ENCODE data around the gene NAPB. TPM values are rescaled to one million over a fixed set of nuclear protein-coding genes. Genes with fewer than 3 reads are reported as not detected.

The NAPB gene
- total and polyA plus RNA-seq, 7 experiments from 2014 or later = 5.5 to 20.4 (median 12.5) TPM

- Mint-ChIP-seq H3K9me3 (peaks cover 0 to 3% (median 0%) of the 10 kb centered on the region in 11 donors), H3K4me1 (peaks cover 9 to 17% (median 13%) of the 10 kb centered on the region in 7 donors), H3K27me3 (peaks cover 0 to 9% (median 5%) of the 10 kb centered on the region in 5 donors), H3K4me3 (peak overlapping the region in 1 of 10 donors; percentile 11), H3K27ac (no peak overlapping the region), H3K36me3 (no peaks in the 10 kb centered on the region)
- peaks cover 0 to 22% of the 10 kb centered on the region in 2 donors for H3K4me1 ChIP-seq (ENCODE audit: control insufficient read depth in 2 of 2, insufficient read depth in 2 of 2, low read length in 2 of 2)
- H3K27me3 ChIP-seq (ENCODE audit: control insufficient read depth in 2 of 2, insufficient read depth in 2 of 2, low read length in 2 of 2) = no peaks in the 10 kb centered on the region
- ATAC-seq = no peak
- no peak overlapping the region for H3K27ac ChIP-seq (ENCODE audit: low read depth, low read length)
- intact Hi-C loops (cut with micrococcal nuclease) = no loop called here
- no peaks in the 10 kb centered on the region for H3K36me3 ChIP-seq (ENCODE audit: control insufficient read depth in 2 of 3, insufficient read depth in 3 of 3, low read length in 3 of 3)
- no peaks in the 10 kb centered on the region for H3K9me3 ChIP-seq (ENCODE audit: control insufficient read depth in 2 of 3, low read length in 3 of 3)
- no peak for DNase-seq
- ChIA-PET CTCF (no interaction called here), POLR2A (no interaction called here)
- no peak overlapping the region for H3K4me3 ChIP-seq (ENCODE audit: low read length)
Measured at GRCh38 chr20:23455639-23456038, 34.4 kb upstream of the NAPB start.

DNA sequence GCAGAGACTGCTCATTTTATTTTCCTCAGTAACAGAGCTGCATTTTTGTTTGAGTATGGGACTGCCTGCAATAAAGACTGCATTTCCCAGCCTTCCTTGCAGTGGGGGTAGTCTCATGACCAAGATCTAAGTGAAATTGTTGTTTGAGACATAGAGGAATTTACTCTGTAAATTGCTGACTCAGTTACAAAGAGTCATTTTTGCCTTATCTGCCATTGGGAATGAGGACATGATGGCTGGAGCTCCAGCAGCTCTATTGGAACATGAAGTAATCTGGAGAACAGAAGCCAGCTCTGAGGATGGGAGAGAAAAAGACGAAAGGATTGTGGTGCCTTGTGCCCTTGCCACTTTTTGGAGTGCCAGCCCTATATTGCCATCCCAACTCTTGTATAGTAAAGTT lies 33.5 kb upstream of the NAPB start:
- ATAC-seq = no peak
- Histone ChIP-seq H3K36me3 (ENCODE audit: control insufficient read depth in 2 of 3, insufficient read depth in 3 of 3, low read length in 3 of 3) (no peaks in the 10 kb centered on the region), H3K27me3 (ENCODE audit: control insufficient read depth in 2 of 2, insufficient read depth in 2 of 2, low read length in 2 of 2) (no peaks in the 10 kb centered on the region), H3K4me3 (ENCODE audit: low read length) (no peak overlapping the region), H3K27ac (ENCODE audit: low read depth, low read length) (no peak overlapping the region), H3K4me1 (ENCODE audit: control insufficient read depth in 2 of 2, insufficient read depth in 2 of 2, low read length in 2 of 2) (peaks cover 0 to 22% of the 10 kb centered on the region in 2 donors), H3K9me3 (ENCODE audit: control insufficient read depth in 2 of 3, low read length in 3 of 3) (no peaks in the 10 kb centered on the region)
- no peak for DNase-seq
- Mint-ChIP-seq H3K27me3 (peaks cover 0 to 9% (median 5%) of the 10 kb centered on the region in 5 donors), H3K9me3 (peaks cover 0 to 3% (median 0%) of the 10 kb centered on the region in 11 donors), H3K4me1 (peaks cover 9 to 17% (median 13%) of the 10 kb centered on the region in 7 donors), H3K27ac (no peak overlapping the region), H3K4me3 (no peak overlapping the region), H3K36me3 (no peaks in the 10 kb centered on the region)
- POLR2A ChIA-PET = no interaction called here
- CTCF ChIA-PET = no interaction called here
- intact Hi-C loops (cut with micrococcal nuclease) = no loop called here

DNA sequence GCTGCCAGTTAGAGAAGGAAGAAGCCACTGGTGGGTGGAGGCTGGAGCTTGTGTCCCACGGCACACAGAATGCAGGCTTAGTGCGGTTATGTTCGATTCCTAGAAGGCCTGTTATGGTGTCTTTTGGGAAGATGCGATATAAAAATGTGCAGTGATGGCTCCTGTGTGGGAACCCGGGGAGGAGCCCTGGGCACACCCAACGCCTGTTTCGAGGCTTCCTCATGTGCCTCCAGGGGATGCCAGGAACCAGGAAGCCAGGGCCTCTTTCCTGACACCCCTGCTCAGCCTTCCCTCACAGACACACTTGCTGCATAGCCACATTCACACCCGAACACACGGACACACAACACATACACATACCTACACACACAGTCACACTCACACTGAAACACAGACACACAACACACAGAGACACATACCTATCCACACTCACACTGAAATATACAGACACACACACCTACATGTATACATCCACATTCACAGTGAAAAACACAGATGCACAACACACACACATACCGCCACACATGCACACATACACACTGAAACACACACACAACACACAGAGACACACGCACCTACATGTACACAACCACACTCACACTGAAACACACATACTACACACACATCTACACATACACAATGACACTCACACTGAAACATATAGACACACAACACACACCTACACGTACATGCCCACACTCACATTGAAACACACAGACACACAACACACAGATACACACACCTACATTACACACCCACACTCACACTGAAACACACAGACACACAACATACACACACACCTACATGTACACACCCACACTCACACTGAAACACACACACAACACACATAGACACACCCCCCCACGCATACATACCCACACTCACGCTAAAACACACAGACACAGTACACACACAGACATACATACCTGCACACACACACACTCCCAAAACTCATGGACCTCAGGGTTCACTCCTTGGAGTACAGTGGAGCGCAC lies 32.6 kb upstream of the NAPB start:
- peaks cover 0 to 22% of the 10 kb centered on the region in 2 donors for H3K4me1 ChIP-seq (ENCODE audit: control insufficient read depth in 2 of 2, insufficient read depth in 2 of 2, low read length in 2 of 2)
- H3K36me3 Mint-ChIP-seq = no peaks in the 10 kb centered on the region

GRCh38 chr20:23452776-23453175 lies 31.5 kb upstream of the NAPB start, which contains the start of gene CST11:
Gene CST11, minus strand, starts transcription at chr20:23452876. Its CDS starts 65 bp downstream, at chr20:23452811.
- intact Hi-C loops (cut with micrococcal nuclease) = no loop called here
- ChIA-PET POLR2A (no interaction called here), CTCF (no interaction called here)
- Histone ChIP-seq H3K27ac (ENCODE audit: low read depth, low read length) (no peak within 1 kb of the TSS), H3K4me1 (ENCODE audit: control insufficient read depth in 2 of 2, insufficient read depth in 2 of 2, low read length in 2 of 2) (peaks cover 0 to 21% of the 10 kb centered on the region in 2 donors), H3K9me3 (ENCODE audit: control insufficient read depth in 2 of 3, low read length in 3 of 3) (no peaks in the 10 kb centered on the region), H3K36me3 (ENCODE audit: control insufficient read depth in 2 of 3, insufficient read depth in 3 of 3, low read length in 3 of 3) (no peaks in the 10 kb centered on the region), H3K4me3 (ENCODE audit: low read length) (no peak within 1 kb of the TSS), H3K27me3 (ENCODE audit: control insufficient read depth in 2 of 2, insufficient read depth in 2 of 2, low read length in 2 of 2) (no peaks in the 10 kb centered on the region)
- ATAC-seq (no peak), DNase-seq (no peak)
- H3K4me1 Mint-ChIP-seq = peaks cover 9 to 22% (median 15%) of the 10 kb centered on the region in 7 donors
- peaks cover 0 to 7% (median 5%) of the 10 kb centered on the region in 5 donors for H3K27me3 Mint-ChIP-seq
- peaks cover 0 to 1% (median 0%) of the 10 kb centered on the region in 11 donors for H3K9me3 Mint-ChIP-seq
- H3K4me3 Mint-ChIP-seq = no peak within 1 kb of the TSS
- H3K36me3 Mint-ChIP-seq = no peaks in the 10 kb centered on the region
- no peak within 1 kb of the TSS for H3K27ac Mint-ChIP-seq

More for the DNA sequence above, 32.6 kb upstream of the NAPB start:
- H3K4me3 Mint-ChIP-seq = no peak overlapping the region
- no peak overlapping the region for H3K27ac Mint-ChIP-seq
- intact Hi-C loops (cut with micrococcal nuclease) = no loop called here
- CTCF ChIA-PET = no interaction called here
- ATAC-seq (no peak), DNase-seq (no peak)
- POLR2A ChIA-PET = no interaction called here
- H3K9me3 Mint-ChIP-seq = peaks cover 0 to 1% (median 0%) of the 10 kb centered on the region in 11 donors
- no peaks in the 10 kb centered on the region for H3K9me3 ChIP-seq (ENCODE audit: control insufficient read depth in 2 of 3, low read length in 3 of 3)
- no peak overlapping the region for H3K4me3 ChIP-seq (ENCODE audit: low read length)
- H3K27ac ChIP-seq (ENCODE audit: low read depth, low read length) = no peak overlapping the region
- H3K27me3 Mint-ChIP-seq = peaks cover 0 to 8% (median 5%) of the 10 kb centered on the region in 5 donors
- peaks cover 9 to 22% (median 15%) of the 10 kb centered on the region in 7 donors for H3K4me1 Mint-ChIP-seq
- no peaks in the 10 kb centered on the region for H3K27me3 ChIP-seq (ENCODE audit: control insufficient read depth in 2 of 2, insufficient read depth in 2 of 2, low read length in 2 of 2)
- no peaks in the 10 kb centered on the region for H3K36me3 ChIP-seq (ENCODE audit: control insufficient read depth in 2 of 3, insufficient read depth in 3 of 3, low read length in 3 of 3)

- POLR2A ChIA-PET = no interaction called here
- Histone ChIP-seq H3K4me1 (ENCODE audit: control insufficient read depth in 2 of 2, insufficient read depth in 2 of 2, low read length in 2 of 2) (peaks cover 0 to 14% of the 10 kb centered on the region in 2 donors), H3K4me3 (ENCODE audit: low read length) (no peak overlapping the region), H3K27ac (ENCODE audit: low read depth, low read length) (no peak overlapping the region), H3K9me3 (ENCODE audit: control insufficient read depth in 2 of 3, low read length in 3 of 3) (no peaks in the 10 kb centered on the region), H3K36me3 (ENCODE audit: control insufficient read depth in 2 of 3, insufficient read depth in 3 of 3, low read length in 3 of 3) (no peaks in the 10 kb centered on the region), H3K27me3 (ENCODE audit: control insufficient read depth in 2 of 2, insufficient read depth in 2 of 2, low read length in 2 of 2) (no peaks in the 10 kb centered on the region)
- intact Hi-C loops (cut with micrococcal nuclease) = no loop called here
- ATAC-seq = no peak
- Mint-ChIP-seq H3K4me3 (no peak overlapping the region), H3K9me3 (peaks cover 0 to 1% (median 0%) of the 10 kb centered on the region in 11 donors), H3K36me3 (no peaks in the 10 kb centered on the region), H3K4me1 (peaks cover 8 to 22% (median 13%) of the 10 kb centered on the region in 7 donors), H3K27ac (no peak overlapping the region), H3K27me3 (peaks cover 0 to 6% (median 5%) of the 10 kb centered on the region in 5 donors)
- no peak for DNase-seq
- CTCF ChIA-PET = no interaction called here
Measured at GRCh38 chr20:23451956-23452487, 30.7 kb upstream of the NAPB start.

GRCh38 chr20:23450877-23451276 lies 29.6 kb upstream of the NAPB start:
- no peaks in the 10 kb centered on the region for H3K9me3 ChIP-seq (ENCODE audit: control insufficient read depth in 2 of 3, low read length in 3 of 3)
- H3K9me3 Mint-ChIP-seq = peaks cover 0 to 1% (median 0%) of the 10 kb centered on the region in 11 donors
- no peak overlapping the region for H3K4me3 ChIP-seq (ENCODE audit: low read length)
- intact Hi-C loops (cut with micrococcal nuclease) = no loop called here
- H3K27ac Mint-ChIP-seq = no peak overlapping the region
- H3K4me1 ChIP-seq (ENCODE audit: control insufficient read depth in 2 of 2, insufficient read depth in 2 of 2, low read length in 2 of 2) = peaks cover 0 to 2% of the 10 kb centered on the region in 2 donors
- no peaks in the 10 kb centered on the region for H3K36me3 ChIP-seq (ENCODE audit: control insufficient read depth in 2 of 3, insufficient read depth in 3 of 3, low read length in 3 of 3)
- H3K27me3 Mint-ChIP-seq = peaks cover 0 to 6% (median 5%) of the 10 kb centered on the region in 5 donors
- CTCF ChIA-PET = no interaction called here
- no peaks in the 10 kb centered on the region for H3K27me3 ChIP-seq (ENCODE audit: control insufficient read depth in 2 of 2, insufficient read depth in 2 of 2, low read length in 2 of 2)
- peaks cover 0 to 12% (median 3%) of the 10 kb centered on the region in 7 donors for H3K4me1 Mint-ChIP-seq
- DNase-seq (no peak), ATAC-seq (no peak)
- H3K4me3 Mint-ChIP-seq = no peak overlapping the region
- H3K27ac ChIP-seq (ENCODE audit: low read depth, low read length) = no peak overlapping the region
- POLR2A ChIA-PET = no interaction called here
- H3K36me3 Mint-ChIP-seq = no peaks in the 10 kb centered on the region
